CD4-positive, alpha-beta T cell (primary cell): Measurements from ENCODE around the gene MSL3. TPM values are rescaled to one million over a fixed set of nuclear protein-coding genes. Genes with fewer than 3 reads are reported as not detected.
A peak's percentile ranks its signal among the peaks of the same experiment; 100 is the strongest.

Experiments
- ATAC-seq: fragments of 200-7000 bp; cut with Tn5 transposase; one replicate; pipeline ENCODE4 v1.10.0; 2022; ENCODE audit warnings: mild to moderate bottlenecking; ENCODE audit not compliant: poor library complexity
- CTCF ChIA-PET: fragments of 350-600 bp; sonication (Branson Sonifier 250); formaldehyde crosslinking; loops from one replicate; lab custom pipeline; 2021; ENCODE audit warnings: antibody characterized with exemption, inconsistent platforms; lab: Charles Lee
- POLR2A ChIA-PET: fragments of 350-600 bp; sonication (Branson Sonifier 250); formaldehyde crosslinking; loops from one replicate; lab custom pipeline; 2021; ENCODE audit warnings: antibody characterized with exemption, inconsistent platforms; lab: Charles Lee
- DNase-seq, 14 experiments: peaks; one replicate each; pipeline ENCODE4 v3.0.0-alpha.2; 2013 to 2020; ENCODE audit warnings: mixed read lengths in 2 of 14
- H3K27ac ChIP-seq, 2 donors: one replicate each; pipeline versions ENCODE4 v1.5.1 to v1.7.0; 2013; ENCODE audit warnings: low read length in 2 of 2, low read depth in 1 of 2, mild to moderate bottlenecking in 1 of 2
- H3K27me3 ChIP-seq, 2 experiments: 1 replicate in 1 of 2; 2 replicates in 1 of 2; pipeline versions ENCODE4 v1.6.1 to v1.7.0; 2013; ENCODE audit warnings: low read length in 2 of 2, control low read depth in 1 of 2, mild to moderate bottlenecking in 1 of 2, moderate library complexity in 1 of 2; ENCODE audit not compliant: insufficient read depth in 2 of 2, control insufficient read depth in 1 of 2
- H3K36me3 ChIP-seq: one replicate; pipeline ENCODE4 v1.6.1; 2013; ENCODE audit warnings: low read length, control low read depth; ENCODE audit not compliant: insufficient read depth
- H3K4me1 ChIP-seq: one replicate; pipeline ENCODE4 v1.6.1; 2013; ENCODE audit warnings: low read length, control low read depth; ENCODE audit not compliant: insufficient read depth
- H3K4me3 ChIP-seq: one replicate; pipeline ENCODE4 v1.5.1; 2013; ENCODE audit warnings: mild to moderate bottlenecking, low read length, moderate library complexity
- H3K9me3 ChIP-seq, 2 experiments: 1 replicate in 1 of 2; 2 replicates in 1 of 2; pipeline versions ENCODE4 v1.6.1 to v1.7.0; 2013; ENCODE audit warnings: low read length in 2 of 2, mild to moderate bottlenecking in 2 of 2, control low read depth in 1 of 2, moderate library complexity in 1 of 2; ENCODE audit not compliant: control insufficient read depth in 1 of 2, insufficient read depth in 1 of 2
- H3K27ac Mint-ChIP-seq: one replicate; pipeline ENCODE4 v1.8.0; 2020; ENCODE audit warnings: mixed read lengths
- H3K27me3 Mint-ChIP-seq: one replicate; pipeline ENCODE4 v1.8.0; 2021; ENCODE audit warnings: mixed read lengths
- H3K36me3 Mint-ChIP-seq: one replicate; pipeline ENCODE4 v1.8.0; 2021; ENCODE audit warnings: low read depth, mixed read lengths
- H3K4me1 Mint-ChIP-seq: one replicate; pipeline ENCODE4 v1.8.0; 2021; ENCODE audit warnings: low read depth, mixed read lengths
- H3K4me3 Mint-ChIP-seq: one replicate; pipeline ENCODE4 v1.8.0; 2020; ENCODE audit warnings: mild to moderate bottlenecking, mixed read lengths
- H3K9me3 Mint-ChIP-seq: one replicate; pipeline ENCODE4 v1.8.0; 2020; ENCODE audit warnings: mixed read lengths
- intact Hi-C, 2 experiments: fragments of 100-400 bp; cut with DNase I in 1 of 2; cut with micrococcal nuclease in 1 of 2; formaldehyde crosslinking; loops; one replicate each; pipeline versions ENCODE4 v1.15.1 to v1.9.0; 2023 to 2025; cut with DNase I, micrococcal nuclease
- polyA plus RNA-seq, 2 donors: library from polyadenylated mRNA; unstranded; fragments of 120-200 nt; gene quantifications; one replicate each; pipeline ENCODE4 v1.2.1, GENCODE V29; 2013
- total RNA-seq, 174 experiments: library from RNA in 2 of 174; stranded (reverse) in 2 of 174; gene quantifications; one replicate each; pipeline ENCODE4 v1.2.3 and lab custom pipeline; 2021 to 2026
- TF ChIP-seq, protein P1 (sequence below): fragments of 200-600 bp; IDR thresholded peaks from one replicate; pipeline ENCODE4 v1.8.0; 2022; ENCODE audit warnings: antibody characterized with exemption, mild to moderate bottlenecking

The MSL3 gene, protein sequence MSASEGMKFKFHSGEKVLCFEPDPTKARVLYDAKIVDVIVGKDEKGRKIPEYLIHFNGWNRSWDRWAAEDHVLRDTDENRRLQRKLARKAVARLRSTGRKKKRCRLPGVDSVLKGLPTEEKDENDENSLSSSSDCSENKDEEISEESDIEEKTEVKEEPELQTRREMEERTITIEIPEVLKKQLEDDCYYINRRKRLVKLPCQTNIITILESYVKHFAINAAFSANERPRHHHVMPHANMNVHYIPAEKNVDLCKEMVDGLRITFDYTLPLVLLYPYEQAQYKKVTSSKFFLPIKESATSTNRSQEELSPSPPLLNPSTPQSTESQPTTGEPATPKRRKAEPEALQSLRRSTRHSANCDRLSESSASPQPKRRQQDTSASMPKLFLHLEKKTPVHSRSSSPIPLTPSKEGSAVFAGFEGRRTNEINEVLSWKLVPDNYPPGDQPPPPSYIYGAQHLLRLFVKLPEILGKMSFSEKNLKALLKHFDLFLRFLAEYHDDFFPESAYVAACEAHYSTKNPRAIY
- total RNA-seq (100 to 1,000 TPM; 126 to 137 TPM), total RNA-seq (lab: John Stamatoyannopoulos, UW) (40.4 to 573 (median 200) reads per million in 172 experiments)
- polyA plus RNA-seq (2013, experiment 1 of 2) = 91.9 TPM
- polyA plus RNA-seq (2013, experiment 2 of 2) = 83.5 TPM

DNA sequence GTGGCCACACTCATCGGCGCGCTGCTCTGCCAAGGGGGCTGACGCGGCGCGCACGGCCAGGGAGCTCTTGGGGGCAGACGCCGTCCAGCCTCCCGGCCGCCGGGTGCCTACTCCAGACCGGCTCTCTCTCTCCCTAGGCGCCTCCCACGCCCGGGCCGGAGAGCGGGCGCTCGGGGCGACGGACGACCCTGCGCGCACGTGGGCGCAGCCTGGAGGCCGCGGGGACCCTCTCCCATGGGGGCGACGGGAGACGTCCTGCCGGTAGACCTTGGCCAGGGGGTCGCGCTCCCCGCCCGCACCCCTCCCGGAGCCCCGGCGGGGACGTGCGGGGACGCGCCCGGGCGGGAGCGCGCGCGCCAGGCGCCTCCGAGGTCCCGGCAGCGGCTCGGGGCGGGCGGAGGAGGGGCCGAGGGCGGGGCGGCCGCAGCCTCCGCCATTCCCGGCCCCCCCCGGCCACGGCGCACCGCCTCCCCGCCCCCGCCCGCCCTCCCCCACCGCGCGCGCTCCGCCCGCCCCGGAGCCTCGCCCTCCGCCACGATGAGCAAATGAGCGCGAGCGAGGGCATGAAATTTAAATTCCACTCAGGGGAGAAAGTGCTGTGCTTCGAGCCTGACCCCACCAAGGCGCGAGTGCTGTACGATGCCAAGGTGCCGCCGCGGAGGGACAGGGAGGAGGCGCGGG is at the start of gene MSL3:
Gene MSL3 (plus strand): TSS at position 519 of the 681 bp plus-strand sequence. CDS start 27 bp downstream, at position 546.
- TF ChIP-seq, protein P1, sequence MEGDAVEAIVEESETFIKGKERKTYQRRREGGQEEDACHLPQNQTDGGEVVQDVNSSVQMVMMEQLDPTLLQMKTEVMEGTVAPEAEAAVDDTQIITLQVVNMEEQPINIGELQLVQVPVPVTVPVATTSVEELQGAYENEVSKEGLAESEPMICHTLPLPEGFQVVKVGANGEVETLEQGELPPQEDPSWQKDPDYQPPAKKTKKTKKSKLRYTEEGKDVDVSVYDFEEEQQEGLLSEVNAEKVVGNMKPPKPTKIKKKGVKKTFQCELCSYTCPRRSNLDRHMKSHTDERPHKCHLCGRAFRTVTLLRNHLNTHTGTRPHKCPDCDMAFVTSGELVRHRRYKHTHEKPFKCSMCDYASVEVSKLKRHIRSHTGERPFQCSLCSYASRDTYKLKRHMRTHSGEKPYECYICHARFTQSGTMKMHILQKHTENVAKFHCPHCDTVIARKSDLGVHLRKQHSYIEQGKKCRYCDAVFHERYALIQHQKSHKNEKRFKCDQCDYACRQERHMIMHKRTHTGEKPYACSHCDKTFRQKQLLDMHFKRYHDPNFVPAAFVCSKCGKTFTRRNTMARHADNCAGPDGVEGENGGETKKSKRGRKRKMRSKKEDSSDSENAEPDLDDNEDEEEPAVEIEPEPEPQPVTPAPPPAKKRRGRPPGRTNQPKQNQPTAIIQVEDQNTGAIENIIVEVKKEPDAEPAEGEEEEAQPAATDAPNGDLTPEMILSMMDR = no peak
- H3K4me1 Mint-ChIP-seq = peaks cover 26% of the 10 kb centered on the region
- ATAC-seq (peak; percentile 43), DNase-seq (peak in 12 of 14 experiments; percentile 34 to 84 (median 60))
- H3K27ac ChIP-seq = peak within 1 kb of the TSS; percentile 91 to 93
- no peaks in the 10 kb centered on the region for H3K27me3 Mint-ChIP-seq
- intact Hi-C loops = loop anchor here (1.0 to 10.0 kb wide), 4 partner anchors 12 to 1743 kb away; partner anchors contain the start of gene HCCS (in 1 of the 2)
- H3K4me3 Mint-ChIP-seq = peak within 1 kb of the TSS; percentile 90
- ChIA-PET CTCF (interaction anchor here (0.6 to 3.0 kb wide), 5 partner anchors 9 to 226 kb away, joined by 3 to 9 read pairs (median 4); no protein-coding TSS in a partner anchor), POLR2A (interaction anchor here (0.9 to 3.4 kb wide), 5 partner anchors 10 to 1033 kb away, joined by 3 to 17 read pairs (median 4); partner anchors contain the start of gene PRPS2)
- peaks cover 11% of the 10 kb centered on the region for H3K36me3 ChIP-seq
- no peaks in the 10 kb centered on the region for H3K27me3 ChIP-seq
- no peaks in the 10 kb centered on the region for H3K9me3 ChIP-seq
- no peaks in the 10 kb centered on the region for H3K9me3 Mint-ChIP-seq
- H3K4me1 ChIP-seq = peaks cover 19% of the 10 kb centered on the region
- peaks cover 35% of the 10 kb centered on the region for H3K36me3 Mint-ChIP-seq
- peak within 1 kb of the TSS; percentile 94 for H3K27ac Mint-ChIP-seq
- peak within 1 kb of the TSS; percentile 95 for H3K4me3 ChIP-seq

DNA sequence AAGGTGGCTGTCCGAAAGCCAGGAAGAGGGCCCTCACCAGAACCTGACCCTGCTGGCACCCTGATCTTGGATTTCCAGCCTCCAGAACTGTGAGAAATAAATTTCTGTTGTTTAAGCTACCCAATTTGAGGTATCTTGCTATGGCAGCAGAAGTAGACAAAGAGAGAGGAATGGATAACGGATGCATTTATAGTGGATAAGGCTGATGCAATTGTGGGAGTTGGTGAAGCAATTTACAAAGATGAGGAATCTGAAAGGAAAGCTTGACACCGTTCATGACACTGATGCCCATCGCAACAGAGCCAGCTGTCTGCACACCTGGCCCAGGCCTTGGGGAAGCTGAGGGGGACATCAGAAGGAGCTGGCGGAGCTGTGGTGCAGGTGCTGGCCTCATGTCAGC is 35.7 kb upstream of the MSL3 start:
- intact Hi-C loops = loop anchor here (5.0 to 10.0 kb wide), 2 partner anchors 50 to 52 kb away; no protein-coding TSS in a partner anchor
- DNase-seq (no peak), ATAC-seq (no peak)
- ChIA-PET POLR2A (no interaction called here), CTCF (no interaction called here)
- no peaks in the 10 kb centered on the region for H3K27me3 Mint-ChIP-seq
- Histone ChIP-seq H3K4me1 (no peaks in the 10 kb centered on the region), H3K27ac (no peak overlapping the region), H3K4me3 (no peak overlapping the region), H3K9me3 (no peaks in the 10 kb centered on the region), H3K27me3 (no peaks in the 10 kb centered on the region), H3K36me3 (no peaks in the 10 kb centered on the region)
- no peaks in the 10 kb centered on the region for H3K4me1 Mint-ChIP-seq
- no peaks in the 10 kb centered on the region for H3K36me3 Mint-ChIP-seq
- H3K4me3 Mint-ChIP-seq = no peak overlapping the region
- no peak overlapping the region for H3K27ac Mint-ChIP-seq
- TF ChIP-seq, protein P1 = no peak
- no peaks in the 10 kb centered on the region for H3K9me3 Mint-ChIP-seq
